Neural cell (in vitro differentiated cells): ENCODE results near the gene KCNMB4. TPM values are rescaled to one million over a fixed set of nuclear protein-coding genes. Genes with fewer than 3 reads are reported as not detected.

ENCODE experiments used
- H2AFZ ChIP-seq: fragments of 200-600, 300-800 bp; sonication (generic), shearing (Covaris generic); 2 replicates; pipeline ENCODE4 v1.6.0; 2014; ENCODE audit warnings: low read depth, mild to moderate bottlenecking, antibody characterized with exemption, low read length, moderate library complexity
- H3F3A ChIP-seq: fragments of 200-600 bp; shearing (Covaris generic); 2 replicates; pipeline ENCODE4 v1.6.1; 2016; ENCODE audit warnings: mild to moderate bottlenecking, moderate library complexity, mixed read lengths, antibody characterized with exemption, low read length; ENCODE audit not compliant: insufficient read depth, poor library complexity, severe bottlenecking
- H3K27ac ChIP-seq: fragments of 200-600, 300-800 bp; sonication (generic), shearing (Covaris generic); 2 replicates; pipeline ENCODE4 v1.5.1; 2014; ENCODE audit warnings: mild to moderate bottlenecking, low read length, moderate library complexity
- H3K27me3 ChIP-seq: fragments of 300-800, 200-600 bp; sonication (generic), shearing (Covaris generic); 2 replicates; pipeline ENCODE4 v1.6.0; 2014; ENCODE audit warnings: mild to moderate bottlenecking, low read depth, low read length, moderate library complexity; ENCODE audit not compliant: insufficient read depth
- H3K36me3 ChIP-seq: fragments of 300-800, 200-600 bp; sonication (generic), shearing (Covaris generic); 2 replicates; pipeline ENCODE4 v1.5.1; 2014; ENCODE audit warnings: mild to moderate bottlenecking, antibody characterized with exemption, low read length, moderate library complexity; ENCODE audit not compliant: insufficient read depth
- H3K4me2 ChIP-seq: fragments of 300-800, 200-600 bp; sonication (generic), shearing (Covaris generic); 2 replicates; pipeline ENCODE4 v1.6.0; 2014; ENCODE audit warnings: mild to moderate bottlenecking, low read length
- H3K4me3 ChIP-seq: fragments of 300-800, 200-600 bp; sonication (generic), shearing (Covaris generic); 2 replicates; pipeline ENCODE4 v1.5.1; 2014; ENCODE audit warnings: mild to moderate bottlenecking, low read length, moderate library complexity
- H3K79me2 ChIP-seq: fragments of 200-600 bp; shearing (Covaris generic); replicated peaks from 2 replicates; pipeline ENCODE4 v1.6.0; 2014; ENCODE audit warnings: mild to moderate bottlenecking, low read length, moderate library complexity; ENCODE audit not compliant: insufficient read depth
- H3K9ac ChIP-seq: fragments of 300-800, 200-600 bp; sonication (generic), shearing (Covaris generic); 2 replicates; pipeline ENCODE4 v1.6.1; 2016; ENCODE audit warnings: mild to moderate bottlenecking, low read length, mixed read lengths
- H3K9me2 ChIP-seq: fragments of 200-600 bp; shearing (Covaris generic); 2 replicates; pipeline ENCODE4 v1.6.1; 2016; ENCODE audit warnings: mild to moderate bottlenecking, low read length, mixed read lengths; ENCODE audit not compliant: insufficient read depth
- H3K9me3 ChIP-seq: fragments of 200-600, 300-800 bp; sonication (generic), shearing (Covaris generic); 2 replicates; pipeline ENCODE4 v1.6.1; 2016; ENCODE audit warnings: mild to moderate bottlenecking, mixed run types, low read length, moderate library complexity, mixed read lengths
- H4K20me1 ChIP-seq: fragments of 200-600 bp; shearing (Covaris generic); 2 replicates; pipeline ENCODE4 v1.6.1; 2016; ENCODE audit warnings: mild to moderate bottlenecking, mixed run types; ENCODE audit not compliant: insufficient read depth
- CTCF ChIP-seq: fragments of 450-650 bp; IDR thresholded peaks from 2 replicates; pipeline ENCODE4 v1.5.1; 2014; ENCODE audit warnings: antibody characterized with exemption, mild to moderate bottlenecking, moderate library complexity; ENCODE audit not compliant: poor library complexity, severe bottlenecking
- EP300 ChIP-seq: fragments of 450-650 bp; conservative IDR thresholded peaks from 2 replicates; pipeline ENCODE4 v1.6.1; 2014; ENCODE audit warnings: antibody characterized with exemption, mild to moderate bottlenecking, moderate library complexity; ENCODE audit not compliant: poor library complexity, severe bottlenecking
- EZH2 ChIP-seq: fragments of 200-600, 300-800 bp; shearing (Covaris generic), sonication (generic); IDR thresholded peaks from 2 replicates; pipeline ENCODE4 v1.6.1; 2014; ENCODE audit warnings: antibody characterized with exemption, low read length, borderline replicate concordance, mild to moderate bottlenecking; ENCODE audit not compliant: insufficient read depth, poor library complexity, severe bottlenecking
- MXI1 ChIP-seq: fragments of 450-650 bp; conservative IDR thresholded peaks from 2 replicates; pipeline ENCODE4 v1.6.1; 2014; ENCODE audit warnings: antibody characterized with exemption, mild to moderate bottlenecking; ENCODE audit not compliant: poor library complexity, severe bottlenecking
- POLR2AphosphoS5 ChIP-seq: IDR thresholded peaks from 2 replicates; pipeline ENCODE4 v1.6.1; 2012
- RAD21 ChIP-seq: fragments of 450-650 bp; conservative IDR thresholded peaks from 2 replicates; pipeline ENCODE4 v1.6.1; 2014; ENCODE audit warnings: antibody characterized with exemption, mild to moderate bottlenecking, moderate library complexity
- REST ChIP-seq: IDR thresholded peaks from 2 replicates; pipeline ENCODE4 v1.6.1; 2012; ENCODE audit warnings: borderline replicate concordance
- SMC3 ChIP-seq: fragments of 450-650 bp; conservative IDR thresholded peaks from 2 replicates; pipeline ENCODE4 v1.6.1; 2014; ENCODE audit warnings: antibody characterized with exemption, mild to moderate bottlenecking, moderate library complexity; ENCODE audit not compliant: poor library complexity
- TAF1 ChIP-seq: IDR thresholded peaks from 2 replicates; pipeline ENCODE4 v1.6.1; 2012; ENCODE audit warnings: low read depth
- polyA plus RNA-seq: library from polyadenylated mRNA; depleted of rRNA; stranded (reverse); fragments of >200 nt; gene quantifications from 2 replicates; pipeline ENCODE4 v1.2.3, GENCODE V29; 2014

Gene KCNMB4
- polyA plus RNA-seq, 1 donor from 2014 or later = 26.4 TPM

GRCh38 chr12:70415987-70416386 is 49.9 kb downstream of the KCNMB4 start:
- Histone ChIP-seq H3K4me2 (no peak overlapping the region), H4K20me1 (no peaks in the 10 kb centered on the region), H3K9ac (no peak overlapping the region), H3K9me3 (no peaks in the 10 kb centered on the region), H3K9me2 (no peaks in the 10 kb centered on the region), H3K27me3 (no peaks in the 10 kb centered on the region), H3K27ac (no peak overlapping the region), H3F3A (no peaks in the 10 kb centered on the region), H3K79me2 (no peaks in the 10 kb centered on the region), H2AFZ (no peak overlapping the region), H3K36me3 (no peaks in the 10 kb centered on the region), H3K4me3 (no peak overlapping the region)
- no peak for TF ChIP-seq CTCF
- no peak for TF ChIP-seq EP300
- TF ChIP-seq MXI1 = no peak
- TF ChIP-seq EZH2 = no peak
- no peak for TF ChIP-seq RAD21
- no peak for TF ChIP-seq TAF1
- no peak for TF ChIP-seq SMC3
- no peak for TF ChIP-seq POLR2AphosphoS5
- no peak for TF ChIP-seq REST

GRCh38 chr12:70417121-70417520 is 51.0 kb downstream of the KCNMB4 start:
- Histone ChIP-seq H3K36me3 (no peaks in the 10 kb centered on the region), H3K4me2 (no peak overlapping the region), H3F3A (no peaks in the 10 kb centered on the region), H3K27ac (no peak overlapping the region), H4K20me1 (no peaks in the 10 kb centered on the region), H3K9ac (no peak overlapping the region), H3K9me3 (no peaks in the 10 kb centered on the region), H3K9me2 (no peaks in the 10 kb centered on the region), H3K79me2 (no peaks in the 10 kb centered on the region), H3K27me3 (no peaks in the 10 kb centered on the region), H3K4me3 (no peak overlapping the region), H2AFZ (no peak overlapping the region)
- no peak for TF ChIP-seq RAD21
- no peak for TF ChIP-seq REST
- no peak for TF ChIP-seq EZH2
- TF ChIP-seq SMC3 = no peak
- TF ChIP-seq EP300 = no peak
- no peak for TF ChIP-seq POLR2AphosphoS5
- no peak for TF ChIP-seq CTCF
- no peak for TF ChIP-seq TAF1
- TF ChIP-seq MXI1 = no peak
